Hepatocyte (in vitro differentiated cells): ENCODE measurements around the gene DALRD3.

Source experiments
- EZH2phosphoT487 ChIP-seq: fragments of 200-600 bp; sonication (generic); IDR thresholded peaks from one replicate; pipeline ENCODE4 v1.6.1; 2018; ENCODE audit warnings: antibody characterized with exemption, mild to moderate bottlenecking, low read depth, moderate library complexity; ENCODE audit not compliant: unreplicated experiment, severe bottlenecking
- TF ChIP-seq, protein P1 (sequence below): fragments of 200-600 bp; sonication (generic); IDR thresholded peaks from 2 replicates; pipeline ENCODE4 v1.5.1; 2016; ENCODE audit warnings: antibody characterized with exemption, mild to moderate bottlenecking; ENCODE audit not compliant: poor library complexity

DNA sequence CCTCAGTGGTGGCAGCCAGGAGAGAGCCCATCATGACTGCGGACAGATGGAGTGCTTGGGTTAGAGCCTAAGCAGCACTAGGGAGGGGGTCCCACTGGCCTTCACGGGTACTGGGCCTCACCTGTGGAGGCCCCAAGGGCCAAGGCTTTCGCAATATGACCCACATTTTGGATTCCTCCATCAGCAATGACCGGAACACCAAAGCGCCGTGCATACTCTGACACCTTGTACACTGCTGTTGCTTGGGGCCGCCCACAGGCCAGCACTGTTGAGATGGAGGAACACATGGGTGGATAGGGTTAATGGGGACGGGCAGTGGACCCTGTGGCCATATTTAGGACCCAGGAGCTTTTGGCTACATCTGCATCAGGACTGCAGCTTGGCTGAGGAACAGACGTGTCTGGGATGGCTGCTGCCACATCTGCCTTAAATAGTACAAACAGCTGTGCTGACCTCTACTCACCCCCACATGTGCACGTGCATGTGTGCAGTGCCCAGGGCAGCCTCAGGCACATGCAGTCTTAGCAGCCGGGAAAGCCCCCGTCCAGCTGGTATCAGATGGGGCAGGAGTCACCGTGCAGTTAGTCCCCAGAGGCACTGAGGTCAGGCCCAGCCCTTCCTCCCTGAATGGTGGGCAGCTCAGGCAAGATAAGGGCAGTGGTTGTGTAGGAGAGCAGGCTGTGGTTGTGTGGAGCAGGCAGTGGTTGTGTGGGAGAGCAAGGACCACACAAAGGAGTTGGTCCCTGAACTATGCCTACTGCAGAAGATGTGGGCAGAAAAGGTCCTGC lies 6.8 kb upstream of the DALRD3 start:
- TF ChIP-seq, protein P1, sequence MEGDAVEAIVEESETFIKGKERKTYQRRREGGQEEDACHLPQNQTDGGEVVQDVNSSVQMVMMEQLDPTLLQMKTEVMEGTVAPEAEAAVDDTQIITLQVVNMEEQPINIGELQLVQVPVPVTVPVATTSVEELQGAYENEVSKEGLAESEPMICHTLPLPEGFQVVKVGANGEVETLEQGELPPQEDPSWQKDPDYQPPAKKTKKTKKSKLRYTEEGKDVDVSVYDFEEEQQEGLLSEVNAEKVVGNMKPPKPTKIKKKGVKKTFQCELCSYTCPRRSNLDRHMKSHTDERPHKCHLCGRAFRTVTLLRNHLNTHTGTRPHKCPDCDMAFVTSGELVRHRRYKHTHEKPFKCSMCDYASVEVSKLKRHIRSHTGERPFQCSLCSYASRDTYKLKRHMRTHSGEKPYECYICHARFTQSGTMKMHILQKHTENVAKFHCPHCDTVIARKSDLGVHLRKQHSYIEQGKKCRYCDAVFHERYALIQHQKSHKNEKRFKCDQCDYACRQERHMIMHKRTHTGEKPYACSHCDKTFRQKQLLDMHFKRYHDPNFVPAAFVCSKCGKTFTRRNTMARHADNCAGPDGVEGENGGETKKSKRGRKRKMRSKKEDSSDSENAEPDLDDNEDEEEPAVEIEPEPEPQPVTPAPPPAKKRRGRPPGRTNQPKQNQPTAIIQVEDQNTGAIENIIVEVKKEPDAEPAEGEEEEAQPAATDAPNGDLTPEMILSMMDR: no peak
- no peak for TF ChIP-seq EZH2phosphoT487
